ENCODE measurements around the gene MPEG1.

DNA sequence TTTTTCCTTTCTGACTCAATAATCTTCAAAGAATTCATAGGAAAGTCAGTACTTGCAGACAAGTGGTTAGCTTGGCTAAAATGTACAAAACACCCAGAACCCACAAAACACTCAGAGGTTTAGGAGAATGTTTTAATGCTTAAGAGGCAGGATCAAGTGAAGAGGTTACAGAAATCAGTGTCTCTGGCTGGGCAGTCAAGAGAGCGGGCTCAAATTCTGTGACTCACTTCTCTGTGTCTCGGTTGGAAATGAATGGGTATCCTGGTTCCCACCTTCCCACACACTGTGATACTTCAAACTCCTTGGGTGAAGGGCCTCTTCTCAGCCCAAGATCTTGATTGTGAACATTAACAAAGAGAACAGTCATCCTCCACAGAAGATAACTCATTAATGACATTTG is 3.8 kb downstream of the MPEG1 start:
- no peak for TF ChIP-seq CTCF (IDR thresholded peaks at IDR 0.05)
- no peak for TF ChIP-seq POLR2A (IDR thresholded peaks at IDR 0.05)

Measured in Peyer's patch (tissue), 4 donors.